NCI-H524 treated with DMSO at 0.1 percent for 48 hours (cell line): ENCODE data around the gene UMODL1.

ENCODE experiments used
- DNase-seq: peaks from one replicate; lab custom pipeline; 2025; lab: John Stamatoyannopoulos, UW

UMODL1 gene

GRCh38 chr21:42039911-42040351 is 31.2 kb upstream of the UMODL1 start:
- DNase-seq = no peak

GRCh38 chr21:42040411-42041180 is 30.5 kb upstream of the UMODL1 start:
- no peak for DNase-seq

GRCh38 chr21:42041246-42041645 is 29.9 kb upstream of the UMODL1 start:
- no peak for DNase-seq

- no peak for DNase-seq
These were observed 29.4 kb upstream of the UMODL1 start for GRCh38 chr21:42041711-42042110.

- no peak for DNase-seq
These were observed 28.5 kb upstream of the UMODL1 start for GRCh38 chr21:42042651-42043050.

- no peak for DNase-seq
These were observed 27.8 kb upstream of the UMODL1 start for GRCh38 chr21:42043201-42043895.

- DNase-seq = no peak
These were observed 27.2 kb upstream of the UMODL1 start for GRCh38 chr21:42043961-42044360.

- no peak for DNase-seq
These were observed 26.1 kb upstream of the UMODL1 start for GRCh38 chr21:42044871-42045495.

GRCh38 chr21:42047821-42048613 is 23.1 kb upstream of the UMODL1 start:
- DNase-seq = no peak

- DNase-seq = no peak
These were observed 22.1 kb upstream of the UMODL1 start for GRCh38 chr21:42048870-42049577.

- no peak for DNase-seq
These were observed 21.3 kb upstream of the UMODL1 start for GRCh38 chr21:42049578-42050430.

- no peak for DNase-seq
These were observed 19.3 kb upstream of the UMODL1 start for GRCh38 chr21:42051788-42052187.

- no peak for DNase-seq
These were observed 15.7 kb upstream of the UMODL1 start for GRCh38 chr21:42055425-42055824.

- no peak for DNase-seq
These were observed 14.6 kb upstream of the UMODL1 start for GRCh38 chr21:42056468-42056867.

- no peak for DNase-seq
These were observed 14.0 kb upstream of the UMODL1 start for GRCh38 chr21:42056996-42057689.

- DNase-seq = no peak
These were observed 13.2 kb upstream of the UMODL1 start for GRCh38 chr21:42057851-42058437.

GRCh38 chr21:42058631-42059111 is 12.4 kb upstream of the UMODL1 start:
- no peak for DNase-seq

GRCh38 chr21:42059141-42059540 is 12.0 kb upstream of the UMODL1 start:
- no peak for DNase-seq

- DNase-seq = no peak
These were observed 11.4 kb upstream of the UMODL1 start for GRCh38 chr21:42059721-42060120.
